ENCODE data around the gene CKMT1B.
"Not testable (repeated sequence)": the region's sequence is repeated elsewhere in the genome, so short reads cannot be mapped to it uniquely, and the experiment has no call there.

- TF ChIP-seq EZH2 (optimal IDR thresholded peaks at IDR 0.05; ENCODE audit: low read depth, low read length); EZH2phosphoT487 (IDR thresholded peaks at IDR 0.05; ENCODE audit: low read length): not testable (repeated sequence)
These were observed 30.0 kb upstream of the CKMT1B start for GRCh38 chr15:43563793-43564192.

Measured in MM.1S (cell line).